ENCODE measurements around the gene NOP9.
"Not testable (repeated sequence)": the region's sequence is repeated elsewhere in the genome, so short reads cannot be mapped to it uniquely, and the experiment has no call there.

NOP9 gene

DNA sequence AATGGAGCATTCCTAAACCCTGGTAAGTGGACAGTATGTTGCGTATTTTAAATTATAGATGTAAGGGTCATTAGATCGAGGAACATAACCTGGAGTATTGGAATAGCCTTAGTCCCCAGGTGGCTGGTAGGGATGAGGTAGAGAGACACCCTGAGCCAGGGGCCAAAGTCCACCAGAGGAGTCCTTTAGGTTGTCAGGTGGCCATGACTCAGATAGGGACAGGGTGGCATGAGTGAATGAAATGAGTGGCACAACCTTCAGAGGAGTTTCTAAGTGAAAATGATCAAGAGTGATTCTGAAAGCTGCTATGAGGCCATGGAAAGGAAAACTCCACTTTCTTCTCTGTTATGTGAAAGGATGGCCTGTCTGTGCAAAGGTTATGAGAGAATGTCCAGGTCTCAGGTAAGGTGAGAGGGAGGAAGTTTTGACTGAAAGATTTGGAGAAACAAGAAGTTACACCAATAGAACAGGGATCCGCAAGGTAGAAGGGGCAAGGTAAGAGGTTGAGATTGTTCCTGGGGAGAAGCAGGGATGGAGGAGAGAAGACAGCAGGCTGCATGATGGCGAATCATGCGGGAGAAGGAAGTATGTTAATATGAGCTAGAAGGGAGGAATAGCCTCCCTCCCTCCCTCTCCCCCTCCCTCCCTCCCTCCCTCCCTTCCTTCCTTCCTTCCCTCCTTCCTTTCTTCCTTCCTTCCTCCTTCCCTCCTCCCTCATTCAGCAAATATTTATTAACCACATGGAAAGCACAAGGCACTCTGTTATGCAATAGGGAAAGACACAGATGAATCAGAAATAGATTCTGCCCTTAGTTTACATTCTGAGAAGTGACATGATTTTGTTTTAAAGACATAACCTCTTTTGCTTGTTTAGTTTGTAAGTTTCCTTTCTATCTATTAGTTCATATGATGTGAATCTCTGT, 54.2 kb downstream of the NOP9 start:
- DNase-seq (ENCODE audit: low read depth): no peak

GRCh38 chr14:24354482-24354825, 54.8 kb downstream of the NOP9 start:
- DNase-seq (ENCODE audit: low read depth): not testable (repeated sequence)

- no peak for DNase-seq (ENCODE audit: low read depth)
These were observed 55.4 kb downstream of the NOP9 start for GRCh38 chr14:24355009-24355408.

DNA sequence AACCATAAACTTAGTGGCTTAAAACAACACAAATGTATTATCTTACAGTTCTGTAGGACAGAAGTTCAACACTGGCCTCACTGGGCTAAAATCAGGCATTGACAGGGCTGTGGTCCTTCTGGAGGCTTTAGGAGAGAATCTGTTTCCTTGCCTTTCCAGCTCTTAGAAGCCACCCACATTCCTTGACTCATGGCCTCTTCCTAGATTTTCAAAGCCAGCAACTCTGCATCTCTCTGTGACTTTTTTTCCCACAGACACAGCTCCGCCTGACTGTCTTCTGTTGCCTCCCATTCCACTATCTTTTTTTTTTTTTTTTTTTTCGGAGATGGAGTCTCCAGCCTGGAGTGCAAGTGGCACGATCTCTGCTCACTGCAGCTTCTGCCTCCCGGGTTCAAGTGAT, 56.6 kb downstream of the NOP9 start:
- DNase-seq (ENCODE audit: low read depth): no peak
